SKM-1 treated with dmso at 0.1 percent for 144 hours (cell line): Measurements from ENCODE around the gene RPLP1.
"Not testable (repeated sequence)": the region's sequence is repeated elsewhere in the genome, so short reads cannot be mapped to it uniquely, and the experiment has no call there.

Experiments
- DNase-seq: peaks from one replicate; lab custom pipeline; 2025; ENCODE audit not compliant: unreplicated experiment; lab: John Stamatoyannopoulos, UW

RPLP1 gene

DNA sequence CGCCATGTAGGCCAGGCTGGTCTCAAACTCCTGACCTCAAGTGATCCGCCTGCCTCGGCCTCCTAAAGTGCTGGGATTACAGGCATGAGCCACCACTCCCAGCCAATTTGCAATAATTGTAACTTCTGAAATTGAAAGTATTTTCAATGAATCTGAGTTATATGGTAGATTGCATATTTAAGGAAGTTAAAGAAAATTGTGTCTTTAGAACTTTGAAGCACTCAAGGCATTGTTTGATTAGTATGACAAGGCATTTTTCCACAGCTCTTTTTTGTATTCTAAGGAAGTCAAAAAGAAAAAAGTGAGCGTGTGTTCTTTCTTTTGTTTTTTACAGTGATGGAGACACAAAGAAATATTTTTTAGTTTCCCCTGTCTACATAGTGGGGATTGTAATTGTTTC is 15.7 kb upstream of the RPLP1 start:
- no peak for DNase-seq

GRCh38 chr15:69439623-69440022 is 13.0 kb upstream of the RPLP1 start:
- DNase-seq = no peak

GRCh38 chr15:69443032-69443611 is 9.5 kb upstream of the RPLP1 start:
- DNase-seq = no peak

DNA sequence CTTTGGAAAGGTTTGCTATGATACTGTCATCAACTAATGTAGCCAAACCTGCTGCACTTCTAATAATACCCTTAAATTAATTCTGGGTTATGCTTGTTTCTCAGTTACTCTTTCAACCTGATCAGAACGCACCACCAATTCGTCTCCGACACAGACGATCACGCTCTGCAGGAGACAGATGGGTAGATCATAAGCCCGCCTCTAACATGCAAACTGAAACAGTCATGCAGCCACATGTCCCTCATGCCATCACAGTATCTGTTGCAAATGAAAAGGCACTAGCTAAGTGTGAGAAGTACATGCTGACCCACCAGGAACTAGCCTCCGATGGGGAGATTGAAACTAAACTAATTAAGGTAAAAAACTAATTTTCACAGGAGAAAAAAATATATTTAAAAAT is 7.9 kb upstream of the RPLP1 start:
- DNase-seq = no peak

- no peak for DNase-seq
Observed at GRCh38 chr15:69446953-69447352, 5.7 kb upstream of the RPLP1 start.

- not testable (repeated sequence) for DNase-seq
Observed at GRCh38 chr15:69450221-69450620, 2.4 kb upstream of the RPLP1 start.

GRCh38 chr15:69450968-69451695 is 1.5 kb upstream of the RPLP1 start:
- DNase-seq = no peak

DNA sequence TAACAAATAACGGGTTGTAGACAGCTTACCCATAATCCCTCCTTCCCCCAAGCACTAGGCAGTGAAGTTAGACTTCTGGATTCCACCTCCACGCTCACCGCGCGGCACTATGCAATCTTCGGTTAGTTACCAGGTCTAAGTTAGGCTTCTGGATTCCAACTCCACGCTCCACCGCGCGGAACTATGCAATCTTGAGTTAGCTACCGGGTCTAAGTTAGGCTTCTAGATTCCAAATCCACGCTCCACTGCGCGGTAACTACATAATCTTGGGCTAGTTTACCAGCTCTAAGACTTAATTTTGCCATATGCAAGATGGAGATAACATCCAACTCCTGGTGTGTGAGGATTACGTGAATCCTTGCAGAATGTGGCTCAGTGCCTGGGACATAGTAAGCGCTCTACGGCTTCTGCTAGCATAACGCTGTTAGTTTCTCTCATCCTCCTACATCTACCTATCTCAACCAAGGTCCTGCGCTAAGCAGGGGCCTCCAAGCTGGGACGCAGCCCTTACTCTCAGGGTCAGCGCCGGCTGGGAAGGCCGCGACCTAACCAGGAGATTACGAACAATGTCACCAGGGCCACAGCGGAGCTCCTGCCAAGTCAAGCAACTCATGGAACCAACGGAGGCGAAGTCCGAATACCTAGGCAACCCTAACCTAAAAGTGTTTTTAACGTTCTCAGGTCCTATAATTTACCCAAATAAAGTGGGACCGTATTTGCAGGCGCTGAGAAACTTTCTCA is 497 bp upstream of the RPLP1 start:
- peak; percentile 33 for DNase-seq

GRCh38 chr15:69454953-69455352 is 2.3 kb downstream of the RPLP1 start:
- no peak for DNase-seq

DNA sequence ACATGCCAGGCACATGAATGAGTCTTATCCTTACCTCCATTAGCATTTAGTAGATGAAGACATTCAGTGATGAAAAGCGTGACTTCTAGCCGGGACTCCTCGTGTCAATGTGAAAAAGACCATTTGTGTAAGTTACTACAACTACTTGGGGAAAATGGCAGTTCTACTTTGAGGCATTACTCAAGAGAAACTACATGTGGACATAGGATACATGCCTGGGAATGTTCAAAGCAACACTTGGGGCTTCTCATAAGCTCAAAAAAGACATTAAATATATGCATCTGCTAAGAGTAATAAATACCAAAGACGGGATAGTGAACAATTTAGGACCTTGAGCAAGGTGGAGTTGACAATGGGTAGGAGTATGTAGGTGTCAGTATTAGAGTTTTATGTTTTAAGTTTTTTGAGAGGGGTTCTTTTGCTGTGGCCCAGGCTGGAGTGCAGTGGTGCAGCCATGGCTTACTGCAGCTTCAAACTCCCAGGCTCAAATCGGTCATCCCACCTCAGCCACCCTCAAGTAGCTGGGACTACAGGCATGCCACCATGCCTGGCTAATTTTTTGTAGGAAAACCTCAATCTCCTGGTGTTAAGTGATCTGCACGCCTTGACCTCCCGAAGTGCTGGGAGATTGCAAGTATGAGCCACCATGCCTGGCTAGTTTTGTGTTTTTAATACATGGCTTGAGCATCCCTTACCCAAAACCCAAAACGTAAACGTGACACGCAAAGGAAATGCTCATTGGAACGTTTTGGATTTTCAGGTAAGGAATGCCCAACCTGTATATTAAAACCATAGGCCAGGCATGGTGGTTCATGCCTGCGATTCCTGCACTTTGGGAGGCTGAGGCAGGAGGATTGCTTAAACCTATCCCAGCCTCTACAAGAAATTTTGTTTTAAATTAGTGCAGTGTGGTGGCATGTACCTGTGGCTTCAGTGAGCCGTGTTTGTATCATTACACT is 3.9 kb downstream of the RPLP1 start:
- no peak for DNase-seq

DNA sequence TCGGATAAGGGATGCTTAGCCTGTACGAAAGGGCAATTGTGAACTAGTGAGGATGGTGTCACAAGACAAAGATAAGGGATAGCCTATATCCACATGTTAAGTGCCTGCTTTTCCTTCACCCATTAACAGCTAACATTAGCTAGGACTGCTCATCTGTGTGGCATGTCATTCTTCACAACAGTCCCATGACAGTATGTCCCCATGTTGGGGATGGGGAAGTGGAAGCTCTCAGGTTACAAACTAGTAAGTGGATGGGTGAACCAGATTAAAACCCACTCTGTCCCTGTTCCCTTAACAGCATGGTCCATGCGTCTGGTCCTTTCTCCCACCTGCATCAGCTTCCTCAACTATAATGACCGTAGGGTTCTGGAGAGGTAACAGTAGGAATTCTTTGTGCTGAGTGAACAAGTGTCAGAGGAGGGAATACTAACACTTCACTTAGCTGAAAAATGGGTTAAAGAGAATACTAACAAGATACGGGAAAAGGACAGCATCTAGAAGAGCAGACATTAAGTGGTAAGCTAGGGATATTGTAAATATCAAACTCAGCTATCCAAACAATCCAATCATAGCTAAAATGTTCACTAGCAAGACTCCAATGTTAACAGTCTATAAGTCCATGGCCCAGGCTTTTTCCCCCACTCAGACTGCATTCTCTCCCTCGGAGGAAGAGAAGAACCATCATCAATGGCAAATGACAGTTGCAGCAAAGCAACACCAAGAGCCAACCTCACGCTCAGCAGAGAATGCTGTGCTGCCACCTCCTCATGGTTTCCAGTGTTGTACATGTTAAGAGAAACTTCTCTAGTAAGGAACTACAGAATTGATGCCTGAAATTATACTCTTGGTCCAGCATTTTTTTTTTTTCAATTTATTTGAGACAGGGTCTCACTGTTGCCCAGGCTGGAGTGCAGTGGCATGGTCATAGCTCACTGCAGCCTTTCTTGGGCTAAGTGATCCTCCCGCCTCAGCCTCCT is 5.0 kb downstream of the RPLP1 start:
- no peak for DNase-seq

GRCh38 chr15:69459066-69459465 is 6.4 kb downstream of the RPLP1 start:
- no peak for DNase-seq

DNA sequence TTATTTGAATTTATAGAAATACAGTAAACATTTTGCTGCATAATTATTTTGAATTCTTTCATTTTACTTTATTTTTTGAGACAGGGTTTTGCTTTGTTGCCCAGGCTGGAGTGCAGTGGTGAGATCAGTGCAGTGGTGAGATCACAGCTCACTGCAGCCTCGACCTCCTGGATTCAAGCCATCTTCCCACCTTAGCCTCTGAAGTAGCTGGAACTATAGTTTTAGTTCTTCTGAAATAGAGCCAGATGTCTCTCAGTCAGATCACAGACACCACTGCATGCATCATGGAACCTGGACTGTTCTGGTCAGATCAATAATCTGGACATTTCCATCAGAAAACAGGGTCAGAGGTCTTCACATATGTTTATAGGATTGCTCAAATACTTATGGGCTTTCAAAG is 7.9 kb downstream of the RPLP1 start:
- DNase-seq = no peak

DNA sequence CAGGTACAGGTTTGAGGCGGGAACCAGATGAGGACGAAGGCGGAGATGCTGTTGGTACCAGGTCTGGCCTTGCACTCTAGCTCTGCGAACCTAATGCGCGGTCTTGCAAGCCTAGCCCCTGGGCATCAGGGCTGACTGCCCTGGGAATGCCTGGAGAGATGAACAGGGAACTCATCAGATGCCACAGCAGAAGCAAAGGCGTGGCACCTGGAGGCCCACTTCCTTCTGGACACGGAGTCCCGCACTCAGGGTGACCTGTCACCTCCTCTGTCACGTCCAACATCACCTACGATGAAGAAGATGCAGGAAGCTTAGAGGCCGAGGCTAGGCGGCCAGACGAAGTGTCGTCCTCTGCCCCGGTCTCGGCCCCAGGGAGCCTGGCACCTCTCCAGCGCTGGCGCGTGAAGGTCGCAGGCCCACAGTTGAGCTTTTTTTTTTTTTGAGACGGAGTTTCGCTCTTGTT is 9.4 kb downstream of the RPLP1 start:
- no peak for DNase-seq

DNA sequence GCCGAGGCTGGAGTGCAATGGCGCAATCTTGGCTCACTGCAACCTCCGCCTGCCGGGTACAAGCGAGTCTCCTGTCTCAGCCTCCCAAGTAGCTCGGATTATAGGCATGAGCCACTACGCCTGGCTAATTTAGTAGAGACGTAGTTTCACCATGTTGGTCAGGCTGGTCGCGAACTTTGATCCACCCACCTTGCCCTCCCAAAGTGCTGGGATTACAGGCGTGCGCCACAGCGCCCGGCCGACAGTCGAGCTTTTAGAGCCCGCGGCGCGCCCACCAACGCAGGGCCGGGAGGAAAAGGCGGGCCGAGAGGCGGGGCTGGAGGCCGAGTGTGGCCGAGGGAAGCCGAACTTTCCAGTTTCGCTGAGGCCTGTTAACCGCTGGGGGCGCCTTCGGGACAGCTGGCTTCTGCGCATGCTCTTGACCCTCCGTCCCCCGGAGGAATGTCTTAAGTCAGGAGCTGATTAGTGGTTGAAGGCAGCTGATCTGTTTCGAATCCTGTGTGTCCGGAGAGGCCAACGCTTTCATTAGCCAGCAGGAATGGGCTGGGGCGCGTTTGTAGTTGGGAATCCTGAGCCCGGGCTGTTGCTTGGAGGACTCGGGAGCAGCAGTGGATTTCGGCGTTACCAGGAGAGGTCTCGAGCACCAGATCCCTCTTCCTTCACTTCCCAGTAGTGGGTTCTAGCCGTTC is 10.0 kb downstream of the RPLP1 start:
- peak; percentile 96 for DNase-seq

- no peak for DNase-seq
Observed at GRCh38 chr15:69463182-69463756, 10.7 kb downstream of the RPLP1 start.

GRCh38 chr15:69465253-69465652 is 12.6 kb downstream of the RPLP1 start:
- DNase-seq = no peak

DNA sequence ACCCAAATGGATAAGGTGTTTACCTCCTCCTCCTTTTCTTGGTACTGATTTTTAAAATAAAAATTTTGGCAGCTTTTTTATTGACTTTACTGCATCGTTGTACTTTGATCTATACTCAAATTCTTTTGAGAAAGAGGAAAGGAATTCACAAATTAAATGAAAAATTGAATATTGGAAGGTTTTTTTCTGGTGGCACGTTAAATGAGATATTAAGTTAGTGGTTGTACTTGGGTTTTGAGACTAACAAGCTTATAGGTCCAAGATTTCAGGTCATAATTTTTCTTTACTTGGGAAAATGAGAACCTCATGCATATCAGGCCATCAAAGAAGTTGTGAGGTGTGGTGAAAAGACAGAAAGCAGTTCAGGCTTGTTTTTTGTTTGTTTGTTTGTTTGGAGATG is 14.1 kb downstream of the RPLP1 start:
- DNase-seq = no peak

DNA sequence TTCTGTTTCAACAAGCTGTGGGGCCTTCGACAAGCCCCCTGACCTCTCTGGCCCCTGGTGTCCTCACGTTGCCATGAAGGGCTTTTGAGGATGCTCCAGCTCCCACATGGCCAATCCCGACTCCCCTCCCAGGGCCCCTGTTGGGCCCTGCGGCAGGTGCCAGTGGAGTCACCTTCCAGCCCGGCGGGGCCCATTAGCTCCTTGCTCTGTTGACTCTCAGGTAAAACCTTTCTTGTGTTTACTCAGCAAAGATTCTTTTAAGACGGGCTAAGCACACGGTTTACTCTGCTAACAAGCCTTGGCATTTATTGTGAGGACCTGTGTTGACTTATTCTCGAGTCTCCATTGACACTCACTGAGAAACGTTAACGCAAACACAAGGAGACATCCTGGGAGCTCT is 15.0 kb downstream of the RPLP1 start:
- DNase-seq = no peak
